ENCODE measurements around the gene LRBA.

DNA sequence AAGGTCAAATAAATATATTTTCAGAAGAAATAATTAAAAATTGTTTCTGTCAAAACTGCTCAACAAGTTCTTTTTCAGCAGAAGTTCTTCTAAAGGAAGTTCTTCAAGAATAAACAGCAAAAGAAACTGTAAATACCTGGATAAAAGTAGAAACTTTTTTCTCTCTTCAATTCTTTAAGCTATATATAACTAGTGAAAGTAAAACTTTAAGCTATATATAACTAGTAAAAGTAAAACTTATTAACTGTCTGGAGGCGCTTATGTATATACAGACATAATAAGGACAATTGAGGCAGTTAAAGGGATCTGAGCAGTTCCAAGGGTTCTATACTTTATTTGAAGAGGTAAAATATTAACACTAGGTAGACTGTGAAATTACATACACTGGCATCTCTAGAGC lies 126.9 kb downstream of the LRBA start:
- TF ChIP-seq TAF1 (IDR thresholded peaks at IDR 0.05; ENCODE audit: low read depth, low read length) (no peak), POLR2A (IDR thresholded peaks at IDR 0.05; ENCODE audit: low read depth, low read length) (no peak), POLR2AphosphoS5 (IDR thresholded peaks at IDR 0.05; ENCODE audit: low read depth, low read length) (no peak), SPI1 (IDR thresholded peaks at IDR 0.05; ENCODE audit: low read depth, low read length) (no peak), PAX5 (IDR thresholded peaks at IDR 0.05; ENCODE audit: insufficient read depth, low read length, severe bottlenecking) (no peak), POU2F2 (IDR thresholded peaks at IDR 0.05; ENCODE audit: low read depth, low read length) (no peak)

All from GM12891 (cell line).